ENCODE measurements around the gene MPHOSPH6. TPM values are rescaled to one million over a fixed set of nuclear protein-coding genes. Genes with fewer than 3 reads are reported as not detected.
"Not testable (repeated sequence)": the region's sequence is repeated elsewhere in the genome, so short reads cannot be mapped to it uniquely, and the experiment has no call there.

MPHOSPH6 gene
- total RNA-seq, 1 experiment from 2014 or later: 55.4 TPM

- H3K36me3 ChIP-seq: peaks cover 31% of the 10 kb centered on the region
- H3K9me3 ChIP-seq (replicated peaks): no peaks in the 10 kb centered on the region
- no peaks in the 10 kb centered on the region for H3K27me3 ChIP-seq (replicated peaks)
- H3K27ac ChIP-seq: no peak overlapping the region
- DNase-seq (ENCODE audit: low read depth in 1 of 2, low spot score in 2 of 2): no peak
- no peak overlapping the region for H3K4me3 ChIP-seq
- H3K4me1 ChIP-seq (replicated peaks): no peaks in the 10 kb centered on the region
These were observed 17.3 kb downstream of the MPHOSPH6 start for GRCh38 chr16:82152641-82153112.

GRCh38 chr16:82152196-82152595, 17.8 kb downstream of the MPHOSPH6 start:
- no peaks in the 10 kb centered on the region for H3K4me1 ChIP-seq (replicated peaks)
- peaks cover 32% of the 10 kb centered on the region for H3K36me3 ChIP-seq
- no peaks in the 10 kb centered on the region for H3K9me3 ChIP-seq (replicated peaks)
- H3K27ac ChIP-seq: no peak overlapping the region
- DNase-seq (ENCODE audit: low read depth in 1 of 2, low spot score in 2 of 2): no peak
- no peaks in the 10 kb centered on the region for H3K27me3 ChIP-seq (replicated peaks)
- H3K4me3 ChIP-seq: no peak overlapping the region

- no peak for DNase-seq (ENCODE audit: low read depth in 1 of 2, low spot score in 2 of 2)
- Histone ChIP-seq H3K4me1 (replicated peaks) (no peaks in the 10 kb centered on the region), H3K27ac (no peak overlapping the region), H3K27me3 (replicated peaks) (no peaks in the 10 kb centered on the region), H3K4me3 (no peak overlapping the region), H3K36me3 (peaks cover 31% of the 10 kb centered on the region), H3K9me3 (replicated peaks) (no peaks in the 10 kb centered on the region)
These were observed 19.5 kb downstream of the MPHOSPH6 start for GRCh38 chr16:82150549-82150948.

GRCh38 chr16:82149536-82149935, 20.5 kb downstream of the MPHOSPH6 start:
- H3K4me1 ChIP-seq (replicated peaks): no peaks in the 10 kb centered on the region
- no peaks in the 10 kb centered on the region for H3K27me3 ChIP-seq (replicated peaks)
- H3K36me3 ChIP-seq: peaks cover 27% of the 10 kb centered on the region
- no peaks in the 10 kb centered on the region for H3K9me3 ChIP-seq (replicated peaks)
- no peak overlapping the region for H3K27ac ChIP-seq
- no peak overlapping the region for H3K4me3 ChIP-seq
- no peak for DNase-seq (ENCODE audit: low read depth in 1 of 2, low spot score in 2 of 2)

- DNase-seq (ENCODE audit: low read depth in 1 of 2, low spot score in 2 of 2): no peak
- no peaks in the 10 kb centered on the region for H3K27me3 ChIP-seq (replicated peaks)
These were observed 22.5 kb downstream of the MPHOSPH6 start for GRCh38 chr16:82147546-82147945.

GRCh38 chr16:82146957-82147356, 23.1 kb downstream of the MPHOSPH6 start:
- Histone ChIP-seq H3K9me3 (replicated peaks) (no peaks in the 10 kb centered on the region), H3K36me3 (peaks cover 27% of the 10 kb centered on the region), H3K27me3 (replicated peaks) (no peaks in the 10 kb centered on the region), H3K4me3 (no peak overlapping the region), H3K4me1 (replicated peaks) (no peaks in the 10 kb centered on the region), H3K27ac (no peak overlapping the region)
- DNase-seq (ENCODE audit: low read depth in 1 of 2, low spot score in 2 of 2): no peak

More at GRCh38 chr16:82147546-82147945, 22.5 kb downstream of the MPHOSPH6 start:
- H3K9me3 ChIP-seq (replicated peaks): no peaks in the 10 kb centered on the region
- no peaks in the 10 kb centered on the region for H3K4me1 ChIP-seq (replicated peaks)
- no peak overlapping the region for H3K27ac ChIP-seq
- no peak overlapping the region for H3K4me3 ChIP-seq
- peaks cover 27% of the 10 kb centered on the region for H3K36me3 ChIP-seq

GRCh38 chr16:82146556-82146955, 23.5 kb downstream of the MPHOSPH6 start:
- H3K27ac ChIP-seq: no peak overlapping the region
- no peaks in the 10 kb centered on the region for H3K27me3 ChIP-seq (replicated peaks)
- H3K4me1 ChIP-seq (replicated peaks): no peaks in the 10 kb centered on the region
- no peaks in the 10 kb centered on the region for H3K9me3 ChIP-seq (replicated peaks)
- DNase-seq (ENCODE audit: low read depth in 1 of 2, low spot score in 2 of 2): no peak
- no peak overlapping the region for H3K4me3 ChIP-seq
- peaks cover 27% of the 10 kb centered on the region for H3K36me3 ChIP-seq

- not testable (repeated sequence) for H3K36me3 ChIP-seq; H3K4me3 ChIP-seq; DNase-seq (ENCODE audit: low read depth in 1 of 2, low spot score in 2 of 2); H3K27me3 ChIP-seq (replicated peaks); H3K4me1 ChIP-seq (replicated peaks); H3K9me3 ChIP-seq (replicated peaks); H3K27ac ChIP-seq
These were observed 30.8 kb downstream of the MPHOSPH6 start for GRCh38 chr16:82139286-82139571.

GRCh38 chr16:82138478-82139285, 31.3 kb downstream of the MPHOSPH6 start:
- no peak for DNase-seq (ENCODE audit: low read depth in 1 of 2, low spot score in 2 of 2)
- no peak overlapping the region for H3K4me3 ChIP-seq
- no peaks in the 10 kb centered on the region for H3K27me3 ChIP-seq (replicated peaks)
- no peaks in the 10 kb centered on the region for H3K4me1 ChIP-seq (replicated peaks)
- H3K27ac ChIP-seq: no peak overlapping the region
- H3K9me3 ChIP-seq (replicated peaks): no peaks in the 10 kb centered on the region
- no peaks in the 10 kb centered on the region; the same call in 1 of the 2 replicates for H3K36me3 ChIP-seq

GRCh38 chr16:82137822-82138167, 32.2 kb downstream of the MPHOSPH6 start:
- H3K36me3 ChIP-seq: no peaks in the 10 kb centered on the region; the same call in 1 of the 2 replicates
- no peak overlapping the region for H3K27ac ChIP-seq
- H3K4me3 ChIP-seq: no peak overlapping the region
- H3K4me1 ChIP-seq (replicated peaks): no peaks in the 10 kb centered on the region
- H3K27me3 ChIP-seq (replicated peaks): no peaks in the 10 kb centered on the region
- no peak for DNase-seq (ENCODE audit: low read depth in 1 of 2, low spot score in 2 of 2)
- H3K9me3 ChIP-seq (replicated peaks): no peaks in the 10 kb centered on the region

GRCh38 chr16:82136956-82137821, 32.8 kb downstream of the MPHOSPH6 start:
- no peak overlapping the region for H3K27ac ChIP-seq
- H3K27me3 ChIP-seq (replicated peaks): no peaks in the 10 kb centered on the region
- H3K4me1 ChIP-seq (replicated peaks): no peaks in the 10 kb centered on the region
- no peaks in the 10 kb centered on the region for H3K9me3 ChIP-seq (replicated peaks)
- DNase-seq (ENCODE audit: low read depth in 1 of 2, low spot score in 2 of 2): no peak
- H3K36me3 ChIP-seq: no peaks in the 10 kb centered on the region; the same call in 1 of the 2 replicates
- H3K4me3 ChIP-seq: no peak overlapping the region

- no peak for DNase-seq (ENCODE audit: low read depth in 1 of 2, low spot score in 2 of 2)
- Histone ChIP-seq H3K9me3 (replicated peaks) (no peaks in the 10 kb centered on the region), H3K4me1 (replicated peaks) (no peaks in the 10 kb centered on the region), H3K27ac (no peak overlapping the region), H3K36me3 (no peaks in the 10 kb centered on the region; the same call in 1 of the 2 replicates), H3K4me3 (no peak overlapping the region), H3K27me3 (replicated peaks) (no peaks in the 10 kb centered on the region)
These were observed 34.2 kb downstream of the MPHOSPH6 start for GRCh38 chr16:82135844-82136243.

- H3K27ac ChIP-seq: no peak overlapping the region
These were observed 35.2 kb downstream of the MPHOSPH6 start for GRCh38 chr16:82134846-82135245.

GRCh38 chr16:82133798-82134197, 36.2 kb downstream of the MPHOSPH6 start:
- no peaks in the 10 kb centered on the region for H3K9me3 ChIP-seq (replicated peaks)

More at GRCh38 chr16:82134846-82135245, 35.2 kb downstream of the MPHOSPH6 start:
- no peak for DNase-seq (ENCODE audit: low read depth in 1 of 2, low spot score in 2 of 2)
- Histone ChIP-seq H3K9me3 (replicated peaks) (no peaks in the 10 kb centered on the region), H3K27me3 (replicated peaks) (no peaks in the 10 kb centered on the region), H3K4me3 (no peak overlapping the region), H3K36me3 (no peaks in the 10 kb centered on the region; the same call in 1 of the 2 replicates), H3K4me1 (replicated peaks) (no peaks in the 10 kb centered on the region)

More at GRCh38 chr16:82133798-82134197, 36.2 kb downstream of the MPHOSPH6 start:
- Histone ChIP-seq H3K4me3 (no peak overlapping the region), H3K27me3 (replicated peaks) (no peaks in the 10 kb centered on the region), H3K27ac (no peak overlapping the region), H3K4me1 (replicated peaks) (no peaks in the 10 kb centered on the region), H3K36me3 (no peaks in the 10 kb centered on the region; the same call in 1 of the 2 replicates)
- no peak for DNase-seq (ENCODE audit: low read depth in 1 of 2, low spot score in 2 of 2)

All from SJSA1 (cell line).